Fibroblast of mammary gland (primary cell): Measurements from ENCODE around the gene FBXO48.
"Not testable (repeated sequence)": the region's sequence is repeated elsewhere in the genome, so short reads cannot be mapped to it uniquely, and the experiment has no call there.

Source experiments
- DNase-seq: peaks from one replicate; pipeline ENCODE4 v3.0.0-alpha.2; 2010; ENCODE audit warnings: low read depth
- H3K4me3 ChIP-seq: 2 replicates; pipeline ENCODE4 v1.5.1; 2011; ENCODE audit warnings: low read depth, mild to moderate bottlenecking, low read length, moderate library complexity; ENCODE audit not compliant: control insufficient read depth
- CTCF ChIP-seq: conservative IDR thresholded peaks from 2 replicates; pipeline ENCODE4 v1.5.1; 2011; ENCODE audit warnings: low read depth, low read length, inconsistent platforms; ENCODE audit not compliant: control insufficient read depth, insufficient read depth

FBXO48 gene

GRCh38 chr2:68453761-68454360, 13.2 kb downstream of the FBXO48 start:
- no peak for DNase-seq
- no peak for TF ChIP-seq CTCF
- H3K4me3 ChIP-seq, result no peak overlapping the region

- H3K4me3 ChIP-seq, result no peak overlapping the region
- no peak for TF ChIP-seq CTCF
- DNase-seq, result no peak
Observed at GRCh38 chr2:68452158-68452900, 14.8 kb downstream of the FBXO48 start.

GRCh38 chr2:68448671-68449653, 18.1 kb downstream of the FBXO48 start:
- H3K4me3 ChIP-seq, result no peak overlapping the region
- TF ChIP-seq CTCF, result no peak
- DNase-seq, result no peak

DNA sequence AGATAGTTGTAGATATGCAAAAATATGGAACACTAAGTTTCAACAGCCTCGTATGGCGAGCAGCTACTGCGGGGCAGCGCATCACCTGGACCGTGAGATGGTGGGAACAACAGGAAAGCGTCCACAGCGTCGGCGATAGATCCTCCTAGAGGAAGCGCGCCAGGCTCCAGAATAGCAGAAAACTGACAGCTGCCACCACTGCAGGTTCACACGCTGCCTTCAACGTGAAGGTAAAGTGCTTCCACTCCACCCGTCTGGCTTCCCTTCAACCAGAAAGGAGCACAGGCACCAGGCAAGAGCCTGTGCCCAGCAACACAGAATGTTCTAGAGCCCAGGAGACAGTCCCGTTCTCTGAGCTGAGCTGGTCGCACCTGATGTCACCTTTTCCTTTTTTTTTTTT, 20.0 kb downstream of the FBXO48 start:
- DNase-seq, result no peak
- H3K4me3 ChIP-seq, result no peak overlapping the region
- no peak for TF ChIP-seq CTCF

DNA sequence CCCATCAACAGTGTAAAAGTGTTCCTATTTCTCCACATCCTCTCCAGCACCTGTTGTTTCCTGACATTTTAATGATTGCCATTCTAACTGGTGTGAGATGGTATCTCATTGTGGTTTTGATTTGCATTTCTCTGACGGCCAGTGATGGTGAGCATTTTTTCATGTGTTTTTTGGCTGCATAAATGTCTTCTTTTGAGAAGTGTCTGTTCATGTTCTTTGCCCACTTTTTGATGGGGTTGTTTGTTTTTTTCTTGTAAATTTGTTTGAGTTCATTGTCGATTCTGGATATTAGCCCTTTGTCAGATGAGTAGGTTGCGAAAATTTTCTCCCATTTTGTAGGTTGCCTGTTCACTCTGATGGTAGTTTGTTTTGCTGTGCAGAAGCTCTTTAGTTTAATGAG, 20.7 kb downstream of the FBXO48 start:
- not testable (repeated sequence) for DNase-seq

GRCh38 chr2:68441994-68442322, 25.1 kb downstream of the FBXO48 start:
- no peak for TF ChIP-seq CTCF
- no peak for DNase-seq
- no peak overlapping the region for H3K4me3 ChIP-seq

More for the DNA sequence above, 20.7 kb downstream of the FBXO48 start:
- H3K4me3 ChIP-seq, result not testable (repeated sequence)

GRCh38 chr2:68441179-68441993, 25.7 kb downstream of the FBXO48 start:
- no peak overlapping the region for H3K4me3 ChIP-seq
- peak; percentile 89 for TF ChIP-seq CTCF
- DNase-seq, result peak; percentile 84
